Measurements from ENCODE around the gene OMD.

- TF ChIP-seq, protein P1, sequence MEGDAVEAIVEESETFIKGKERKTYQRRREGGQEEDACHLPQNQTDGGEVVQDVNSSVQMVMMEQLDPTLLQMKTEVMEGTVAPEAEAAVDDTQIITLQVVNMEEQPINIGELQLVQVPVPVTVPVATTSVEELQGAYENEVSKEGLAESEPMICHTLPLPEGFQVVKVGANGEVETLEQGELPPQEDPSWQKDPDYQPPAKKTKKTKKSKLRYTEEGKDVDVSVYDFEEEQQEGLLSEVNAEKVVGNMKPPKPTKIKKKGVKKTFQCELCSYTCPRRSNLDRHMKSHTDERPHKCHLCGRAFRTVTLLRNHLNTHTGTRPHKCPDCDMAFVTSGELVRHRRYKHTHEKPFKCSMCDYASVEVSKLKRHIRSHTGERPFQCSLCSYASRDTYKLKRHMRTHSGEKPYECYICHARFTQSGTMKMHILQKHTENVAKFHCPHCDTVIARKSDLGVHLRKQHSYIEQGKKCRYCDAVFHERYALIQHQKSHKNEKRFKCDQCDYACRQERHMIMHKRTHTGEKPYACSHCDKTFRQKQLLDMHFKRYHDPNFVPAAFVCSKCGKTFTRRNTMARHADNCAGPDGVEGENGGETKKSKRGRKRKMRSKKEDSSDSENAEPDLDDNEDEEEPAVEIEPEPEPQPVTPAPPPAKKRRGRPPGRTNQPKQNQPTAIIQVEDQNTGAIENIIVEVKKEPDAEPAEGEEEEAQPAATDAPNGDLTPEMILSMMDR (IDR thresholded peaks at IDR 0.05): no peak
- no peak for TF ChIP-seq EZH2 (IDR thresholded peaks at IDR 0.05; ENCODE audit: borderline replicate concordance, insufficient read depth, low read depth, low read length, poor library complexity, severe bottlenecking)
Observed at GRCh38 chr9:92377876-92378275, 46.4 kb downstream of the OMD start.
